GM12878 (cell line): Measurements from ENCODE around the gene HRH3. TPM values are rescaled to one million over a fixed set of nuclear protein-coding genes. Genes with fewer than 3 reads are reported as not detected.

ENCODE experiments used
- ATAC-seq: fragments of 200-7000 bp; cut with Tn5 transposase; 3 replicates; pipeline ENCODE4 v1.9.1; 2020; ENCODE audit warnings: mild to moderate bottlenecking, moderate library complexity
- BruUV-seq: library from RNA; stranded (reverse); fragments of 400-500 nt; replicated peaks from 2 replicates; lab custom pipeline; 2021; lab: Mats Ljungman, UMichigan
- CTCF ChIA-PET: fragments of 300-600 bp; sonication (Branson Sonifier 250); formaldehyde crosslinking; extraction: SDS; loops from one replicate; lab custom pipeline; 2021; ENCODE audit warnings: inconsistent platforms; lab: Yijun Ruan, JAX
- POLR2A ChIA-PET: fragments of 350-600 bp; formaldehyde crosslinking; extraction: SDS; loops from one replicate; lab custom pipeline; 2021; ENCODE audit warnings: inconsistent platforms; lab: Charles Lee
- RAD21 ChIA-PET: fragments of 300-600 bp; sonication (Branson Sonifier 250); formaldehyde crosslinking; loops from one replicate; lab custom pipeline; 2023; ENCODE audit warnings: antibody characterized with exemption; ENCODE audit not compliant: unreplicated experiment; lab: Charles Lee
- SMC1A ChIA-PET: fragments of 300-600 bp; sonication (Branson Sonifier 250); formaldehyde crosslinking; loops from one replicate; lab custom pipeline; 2023; ENCODE audit not compliant: unreplicated experiment, uncharacterized antibody; lab: Charles Lee
- DNase-seq: peaks from one replicate; pipeline ENCODE4 v3.0.0-alpha.2; 2011; ENCODE audit warnings: low read depth, low spot score
- FAIRE-seq: peaks from 3 replicates; lab custom pipeline; 2011; peaks lifted over from hg19 to GRCh38; lab: Jason Lieb, UNC
- H2AFZ ChIP-seq: 2 replicates; pipeline ENCODE4 v1.6.0; 2011; ENCODE audit warnings: low read depth, low read length, control low read depth; ENCODE audit not compliant: control insufficient read depth
- H3K27ac ChIP-seq: 2 replicates; pipeline ENCODE4 v1.5.1; 2011; ENCODE audit warnings: control low read depth; ENCODE audit not compliant: control insufficient read depth, insufficient read depth
- H3K27me3 ChIP-seq, 2 experiments: replicated peaks in 1 of 2; 2 replicates each; pipeline versions ENCODE4 v1.6.0 to v1.6.1; 2011; ENCODE audit warnings: low read length in 1 of 2; ENCODE audit not compliant: control insufficient read depth in 2 of 2, insufficient read depth in 2 of 2
- H3K36me3 ChIP-seq, 2 experiments: 2 replicates each; pipeline ENCODE4 v1.5.1; 2011; ENCODE audit warnings: low read length in 1 of 2; ENCODE audit not compliant: control insufficient read depth in 2 of 2, insufficient read depth in 2 of 2
- H3K4me1 ChIP-seq: 2 replicates; pipeline ENCODE4 v1.6.1; 2011; ENCODE audit warnings: mild to moderate bottlenecking, low read length, moderate library complexity, mixed read lengths; ENCODE audit not compliant: control insufficient read depth, insufficient read depth
- H3K4me2 ChIP-seq: 2 replicates; pipeline ENCODE4 v1.6.0; 2011; ENCODE audit warnings: control low read depth; ENCODE audit not compliant: control insufficient read depth, insufficient read depth
- H3K4me3 ChIP-seq: fragments of 200-600 bp; sonication (generic); 2 replicates; pipeline ENCODE4 v1.5.1; 2016
- H3K79me2 ChIP-seq: 2 replicates; pipeline ENCODE4 v1.6.0; 2011; ENCODE audit warnings: low read length; ENCODE audit not compliant: control insufficient read depth, insufficient read depth
- H3K9ac ChIP-seq: 2 replicates; pipeline ENCODE4 v1.8.0; 2011; ENCODE audit warnings: low read length, control low read depth, mixed read lengths; ENCODE audit not compliant: control insufficient read depth, insufficient read depth
- H3K9me3 ChIP-seq: replicated peaks from 3 replicates; pipeline ENCODE4 v1.5.1; 2011; ENCODE audit warnings: mild to moderate bottlenecking, low read length; ENCODE audit not compliant: control insufficient read depth, insufficient read depth
- H4K20me1 ChIP-seq: 2 replicates; pipeline ENCODE4 v1.6.0; 2011; ENCODE audit not compliant: control insufficient read depth, insufficient read depth
- BHLHE40 ChIP-seq, 2 experiments: fragments of 450-650 bp in 1 of 2; IDR thresholded peaks; 2 replicates each; pipeline ENCODE4 v1.6.1; 2011 to 2017; ENCODE audit warnings: low read depth in 2 of 2, borderline replicate concordance in 1 of 2, improper control_type of control experiment in 1 of 2, low read length in 1 of 2, mild to moderate bottlenecking in 1 of 2
- CBFB ChIP-seq: IDR thresholded peaks from 2 replicates; pipeline ENCODE4 v1.6.1; 2016; ENCODE audit warnings: antibody characterized with exemption, low read depth
- CHD2 ChIP-seq: IDR thresholded peaks from 2 replicates; pipeline ENCODE4 v1.6.1; 2011; ENCODE audit warnings: low read depth, low read length, improper control_type of control experiment, borderline replicate concordance
- CREB1 ChIP-seq: IDR thresholded peaks from 2 replicates; pipeline ENCODE4 v1.6.1; 2012; ENCODE audit warnings: low read depth, mild to moderate bottlenecking, inconsistent platforms
- ETV6 ChIP-seq, 2 experiments: fragments of 450-650 bp in 1 of 2; IDR thresholded peaks in 1 of 2; conservative IDR thresholded peaks in 1 of 2; 2 replicates each; pipeline ENCODE4 v1.6.1; 2014; ENCODE audit warnings: antibody characterized with exemption in 1 of 2, borderline replicate concordance in 1 of 2, low read depth in 1 of 2, mild to moderate bottlenecking in 1 of 2, moderate library complexity in 1 of 2
- HDAC2 ChIP-seq: fragments of 200-600 bp; sonication (generic); IDR thresholded peaks from 2 replicates; pipeline ENCODE4 v1.6.1; 2017
- NBN ChIP-seq: fragments of 450-650 bp; IDR thresholded peaks from 2 replicates; pipeline ENCODE4 v1.6.1; 2016
- NFXL1 ChIP-seq: fragments of 450-650 bp; IDR thresholded peaks from 2 replicates; pipeline ENCODE4 v1.6.1; 2017; ENCODE audit warnings: antibody characterized with exemption, mild to moderate bottlenecking, borderline replicate concordance
- NR2C2 ChIP-seq: IDR thresholded peaks from 2 replicates; pipeline ENCODE4 v1.6.1; 2011; ENCODE audit warnings: borderline replicate concordance, low read depth; ENCODE audit not compliant: control insufficient read depth, insufficient read length
- PAX8 ChIP-seq: fragments of 450-650 bp; IDR thresholded peaks from 2 replicates; pipeline ENCODE4 v1.6.1; 2017; ENCODE audit warnings: mild to moderate bottlenecking, moderate library complexity
- SMARCA5 ChIP-seq: fragments of 450-650 bp; IDR thresholded peaks from 2 replicates; pipeline ENCODE4 v1.6.1; 2017; ENCODE audit warnings: mild to moderate bottlenecking
- SREBF1 ChIP-seq: IDR thresholded peaks from 2 replicates; pipeline ENCODE4 v1.6.1; 2012; ENCODE audit warnings: mild to moderate bottlenecking, low read length
- SRF ChIP-seq, 2 experiments: IDR thresholded peaks; 2 replicates each; pipeline ENCODE4 v1.6.1; 2011; ENCODE audit warnings: low read depth in 2 of 2, low read length in 2 of 2, mild to moderate bottlenecking in 1 of 2, moderate library complexity in 1 of 2
- STAT3 ChIP-seq: IDR thresholded peaks from 2 replicates; pipeline ENCODE4 v1.6.1; 2011; ENCODE audit warnings: low read depth, low read length, improper control_type of control experiment
- TBL1XR1 ChIP-seq: IDR thresholded peaks from 2 replicates; pipeline ENCODE4 v1.6.1; 2012; ENCODE audit warnings: low read depth, low read length, improper control_type of control experiment
- ZNF24 ChIP-seq: fragments of 450-650 bp; IDR thresholded peaks from 2 replicates; pipeline ENCODE4 v1.6.1; 2017; ENCODE audit warnings: antibody characterized with exemption, mild to moderate bottlenecking
- ZSCAN29 ChIP-seq: fragments of 450-650 bp; IDR thresholded peaks from 2 replicates; pipeline ENCODE4 v1.6.1; 2017; ENCODE audit warnings: mild to moderate bottlenecking, moderate library complexity
- WGBS: methylation state at CpG from one replicate; pipeline ENCODE4 v1.1.6; 2016; ENCODE audit warnings: low lambda C conversion rate; ENCODE audit not compliant: insufficient replicate concordance, insufficient coverage; ENCODE audit errors: missing lambda C conversion rate; 5-methylcytosine and 5-hydroxymethylcytosine counted together
- in situ Hi-C: fragments of 300-500 bp; cut with MboI; formaldehyde crosslinking; loops from 9 replicates; pipeline ENCODE4 v1.14.3; 2018; ENCODE audit warnings: mixed read lengths
- intact Hi-C: fragments of 100-400 bp; cut with micrococcal nuclease; formaldehyde crosslinking; loops from one replicate; pipeline ENCODE4 v1.14.2; 2022; ENCODE audit not compliant: unreplicated experiment
- polyA plus RNA-seq, 11 experiments: library from polyadenylated mRNA; depleted of rRNA in 4 of 11; unstranded in 6 of 11; stranded (reverse) in 5 of 11; fragments of >200 nt; fragmentation: Nextera tagmentation in 4 of 11; fragmentation: Illumina TruSeq in 1 of 11; extraction: Ambion mirVana in 4 of 11; extraction: Trizol in 1 of 11; gene quantifications; 1 replicate in 1 of 11; 2 replicates in 10 of 11; pipeline versions ENCODE4 v1.2.1 to v1.2.3, GENCODE V29; 2011 to 2016; ENCODE audit warnings: inconsistent platforms in 2 of 11, missing spikeins in 2 of 11, low read depth in 1 of 11
- total RNA-seq, 4 experiments: library from RNA; depleted of rRNA in 3 of 4; stranded (reverse); fragments of >200 nt in 3 of 4; fragmentation: Illumina TruSeq in 1 of 4; extraction: Trizol in 1 of 4; gene quantifications; 2 replicates each; pipeline versions ENCODE4 v1.2.1 to v1.2.3, GENCODE V29; 2013 to 2021

HRH3 gene
- total and polyA plus RNA-seq, 10 of the 15 experiments (the other 5 are each of a cell fraction or from before 2014, with no cell fraction given) = not detected

GRCh38 chr20:62259294-62259565 lies 39.2 kb upstream of the HRH3 start:
- in situ Hi-C loops = no loop called here

GRCh38 chr20:62258499-62259293 lies 38.6 kb upstream of the HRH3 start:
- H3K4me3 ChIP-seq = no peak overlapping the region
- H3K27ac ChIP-seq = no peak overlapping the region
- ChIA-PET SMC1A (interaction anchor here (0.6 kb wide), 1 partner anchor 643 kb away, joined by 4 read pairs; no protein-coding TSS in a partner anchor), CTCF (no interaction called here), POLR2A (no interaction called here), RAD21 (no interaction called here)
- H3K9ac ChIP-seq = no peak overlapping the region
- intact Hi-C loops = no loop called here
- H3K79me2 ChIP-seq = no peaks in the 10 kb centered on the region
- DNase-seq (no peak), ATAC-seq (no peak), FAIRE-seq (no peak)
- BruUV-seq = no TSS peak
- no peaks in the 10 kb centered on the region for H3K4me1 ChIP-seq
- no peak overlapping the region for H2AFZ ChIP-seq
- no peaks in the 10 kb centered on the region for H3K9me3 ChIP-seq
- TF ChIP-seq CBFB (no peak), TBL1XR1 (no peak), NBN (no peak), SREBF1 (no peak), SRF (IDR thresholded peaks at IDR 0.05; ENCODE audit: low read depth in 2 of 2, low read length in 2 of 2) (no peak), NR2C2 (no peak), STAT3 (no peak), SMARCA5 (no peak), ZSCAN29 (no peak), CHD2 (no peak), BHLHE40 (IDR thresholded peaks at IDR 0.05; ENCODE audit: borderline replicate concordance in 1 of 2, low read depth in 2 of 2, low read length in 1 of 2) (no peak)
- in situ Hi-C loops = no loop called here
- H4K20me1 ChIP-seq = no peaks in the 10 kb centered on the region; the same call in 1 of the 2 replicates
- H3K27me3 ChIP-seq = no peaks in the 10 kb centered on the region
- H3K4me2 ChIP-seq = no peak overlapping the region
- WGBS = 92% methylated on average over 20 of the region's 20 CpGs
- peaks cover 19% of the 10 kb centered on the region in 2 experiments for H3K36me3 ChIP-seq

More at GRCh38 chr20:62259294-62259565, 39.2 kb upstream of the HRH3 start:
- Histone ChIP-seq H3K9ac (no peak overlapping the region), H3K79me2 (no peaks in the 10 kb centered on the region), H4K20me1 (no peaks in the 10 kb centered on the region; the same call in 1 of the 2 replicates), H3K9me3 (no peaks in the 10 kb centered on the region; the same call in 2 of the 3 replicates), H2AFZ (no peak overlapping the region), H3K27ac (no peak overlapping the region), H3K27me3 (no peaks in the 10 kb centered on the region), H3K36me3 (peaks cover 18 to 19% of the 10 kb centered on the region in 2 experiments), H3K4me1 (no peaks in the 10 kb centered on the region), H3K4me3 (no peak overlapping the region)
- RAD21 ChIA-PET = no interaction called here
- SMC1A ChIA-PET = no interaction called here
- WGBS = 96% methylated on average over 8 of the region's 8 CpGs
- CTCF ChIA-PET = no interaction called here
- BruUV-seq = no TSS peak
- no peak for ATAC-seq
- no peak for FAIRE-seq
- POLR2A ChIA-PET = no interaction called here
- no peak for DNase-seq
- TF ChIP-seq ZNF24 (no peak), CREB1 (no peak), PAX8 (no peak), HDAC2 (no peak), NFXL1 (no peak), ETV6 (conservative IDR thresholded peaks at IDR 0.05 in 1 of 2, IDR thresholded peaks at IDR 0.05 in 1 of 2; ENCODE audit: borderline replicate concordance in 1 of 2, low read depth in 1 of 2) (no peak)
- TF ChIP-seq, all 136 proteins: peak for 0
- H3K4me2 ChIP-seq = no peak overlapping the region
- intact Hi-C loops = no loop called here
